Stimulated activated CD8-positive, alpha-beta memory T cell treated with anti-CD3 and anti-CD28 coated beads, Interleukin-4, amount 100 ng/mL, for 1 hour (primary cell): ENCODE measurements around the gene CORO2A.
"Not testable (repeated sequence)": the region's sequence is repeated elsewhere in the genome, so short reads cannot be mapped to it uniquely, and the experiment has no call there.

ENCODE experiments used
- DNase-seq, 2 donors: peaks; one replicate each; pipeline ENCODE4 v3.0.0-alpha.2; 2020; ENCODE audit warnings: low read depth in 2 of 2, low spot score in 1 of 2

The CORO2A gene

GRCh38 chr9:98117984-98118639 is 74.3 kb downstream of the CORO2A start:
- DNase-seq = peak in 1 of 2 donors; percentile 28

GRCh38 chr9:98117097-98117496 is 75.3 kb downstream of the CORO2A start:
- DNase-seq = not testable (repeated sequence)

GRCh38 chr9:98109052-98109451 is 83.4 kb downstream of the CORO2A start:
- DNase-seq = no peak

GRCh38 chr9:98108531-98109031 is 83.9 kb downstream of the CORO2A start:
- no peak for DNase-seq

- DNase-seq = no peak
Measured at GRCh38 chr9:98107926-98108325, 84.5 kb downstream of the CORO2A start.

GRCh38 chr9:98105006-98105405 is 87.4 kb downstream of the CORO2A start:
- no peak for DNase-seq

GRCh38 chr9:98104445-98104881 is 88.0 kb downstream of the CORO2A start:
- DNase-seq = no peak

GRCh38 chr9:98101868-98102273 is 90.6 kb downstream of the CORO2A start:
- peak in 1 of 2 donors; percentile 65 for DNase-seq

GRCh38 chr9:98101416-98101815 is 91.0 kb downstream of the CORO2A start:
- DNase-seq = no peak

- DNase-seq = no peak
Measured at GRCh38 chr9:98100456-98100855, 92.0 kb downstream of the CORO2A start.

GRCh38 chr9:98099898-98100297 is 92.5 kb downstream of the CORO2A start:
- no peak for DNase-seq

- no peak for DNase-seq
Measured at GRCh38 chr9:98099346-98099745, 93.1 kb downstream of the CORO2A start.

- DNase-seq = no peak
Measured at GRCh38 chr9:98097836-98098235, 94.6 kb downstream of the CORO2A start.

GRCh38 chr9:98096091-98096490 is 96.3 kb downstream of the CORO2A start:
- no peak for DNase-seq

- no peak for DNase-seq
Measured at GRCh38 chr9:98095401-98095800, 97.0 kb downstream of the CORO2A start.

GRCh38 chr9:98094851-98095250 is 97.6 kb downstream of the CORO2A start:
- no peak for DNase-seq

GRCh38 chr9:98094316-98094715 is 98.1 kb downstream of the CORO2A start:
- no peak for DNase-seq

- no peak for DNase-seq
Measured at GRCh38 chr9:98092613-98092931, 99.9 kb downstream of the CORO2A start.

- no peak for DNase-seq
Measured at GRCh38 chr9:98091735-98092612, 100.5 kb downstream of the CORO2A start.

- DNase-seq = not testable (repeated sequence)
Measured at GRCh38 chr9:98090674-98091073, 101.8 kb downstream of the CORO2A start.

- no peak for DNase-seq
Measured at GRCh38 chr9:98087420-98088354, 104.8 kb downstream of the CORO2A start.
